ENCODE data around the gene DCTPP1. TPM values are rescaled to one million over a fixed set of nuclear protein-coding genes. Genes with fewer than 3 reads are reported as not detected.

Gene DCTPP1
- total RNA-seq, 2 experiments from 2014 or later = 87.5 to 96.6 TPM

DNA sequence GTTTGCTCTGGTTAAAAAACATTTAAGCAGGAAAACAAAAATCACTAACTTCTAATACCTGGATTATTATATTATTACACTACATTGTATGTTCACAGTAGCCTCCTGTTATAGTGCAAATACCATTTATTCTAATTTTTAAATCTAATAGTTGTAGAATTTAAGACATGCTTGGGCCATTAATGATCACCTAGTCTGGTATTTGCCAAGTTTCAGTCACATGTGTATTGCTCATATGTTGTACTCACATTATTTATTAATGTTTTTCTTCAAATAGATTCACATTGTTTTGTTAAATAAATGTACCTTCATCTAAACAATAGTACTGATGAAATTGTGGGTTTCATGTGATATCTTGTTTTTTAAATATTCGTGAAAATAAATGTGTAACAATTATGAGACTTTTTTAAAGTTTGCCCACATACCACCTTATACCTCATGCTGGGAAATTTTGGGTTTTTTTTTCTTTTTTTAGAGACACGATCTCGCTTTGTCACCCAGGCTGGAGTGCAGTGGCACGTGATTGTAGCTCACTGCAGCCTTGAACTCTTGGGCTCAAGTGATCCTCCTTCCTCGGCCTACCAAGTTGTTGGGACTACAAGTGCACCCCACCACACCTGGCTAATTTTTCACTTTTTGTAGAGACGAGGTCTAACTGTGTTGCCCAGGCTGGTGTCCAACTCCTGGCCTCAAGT is 16.6 kb downstream of the DCTPP1 start:
- POLR2A ChIA-PET = interaction anchor here (0.7 kb wide), 1 partner anchor 11 kb away, joined by 3 read pairs; no protein-coding TSS in a partner anchor
- Mint-ChIP-seq H3K27me3 (no peaks in the 10 kb centered on the region), H3K4me1 (ENCODE audit: low read depth) (peaks cover 42% of the 10 kb centered on the region), H3K4me3 (no peak overlapping the region), H3K36me3 (peaks cover 20% of the 10 kb centered on the region), H3K27ac (no peak overlapping the region), H3K9me3 (no peaks in the 10 kb centered on the region)
- intact Hi-C loops (cut with micrococcal nuclease) = no loop called here
- CTCF ChIA-PET = interaction anchor here (0.6 to 1.1 kb wide), 2 partner anchors 321 to 1602 kb away, joined by 3 read pairs; partner anchors contain the start of gene TBX6
- no peak for DNase-seq

DNA sequence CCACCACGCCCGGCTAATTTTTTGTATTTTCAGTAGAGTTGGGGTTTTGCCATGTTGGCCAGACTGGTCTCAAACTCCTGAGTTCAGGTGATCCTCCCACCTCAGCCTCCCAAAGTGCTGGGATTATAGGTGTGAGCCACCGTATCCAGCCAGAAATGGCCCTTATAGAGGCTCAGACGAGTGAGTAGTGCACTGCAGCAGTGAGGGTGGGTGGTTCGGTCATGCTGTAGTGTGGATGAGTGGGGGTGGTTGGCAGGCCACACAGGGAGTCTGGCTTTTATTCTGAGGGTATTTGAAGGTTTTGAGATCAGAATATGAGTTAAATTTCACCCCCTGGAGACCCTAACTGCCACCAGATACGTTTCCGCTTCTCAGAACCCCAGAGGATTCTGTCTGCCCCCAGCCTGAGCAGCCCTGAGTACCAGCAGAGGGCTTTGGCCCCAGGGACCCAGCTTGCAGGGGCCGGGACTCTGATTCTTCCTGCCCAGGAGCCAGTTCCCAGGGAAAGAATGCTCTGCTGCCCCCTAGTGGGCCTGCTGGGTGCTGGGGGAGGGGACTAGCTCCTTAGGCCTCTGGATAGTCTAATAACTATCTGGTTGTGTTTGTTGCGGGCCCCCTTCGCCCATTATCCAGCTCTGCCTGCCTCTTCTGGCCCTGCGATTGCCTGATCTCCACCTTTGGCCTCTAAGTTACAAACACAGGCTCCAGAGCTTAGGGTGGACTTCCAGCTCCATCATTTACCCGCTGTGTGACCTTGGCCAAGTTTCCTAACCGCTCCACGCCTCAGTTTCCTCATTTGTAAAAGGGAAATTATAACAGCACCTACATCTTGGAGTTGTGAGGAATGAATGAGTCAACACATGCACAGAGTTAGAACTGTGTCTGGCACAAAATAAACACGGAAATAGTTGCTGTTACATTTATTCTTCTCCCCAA is 20.4 kb downstream of the DCTPP1 start:
- H3K4me1 Mint-ChIP-seq (ENCODE audit: low read depth) = peaks cover 29% of the 10 kb centered on the region
- H3K4me3 Mint-ChIP-seq = peak overlapping the region; percentile 79
- CTCF ChIA-PET = interaction anchor here (0.6 to 6.0 kb wide), 38 partner anchors 9 to 436 kb away, joined by 3 to 48 read pairs (median 5); partner anchors contain the start of genes CD2BP2, CORO1A, DCTPP1 and GDPD3
- H3K27ac Mint-ChIP-seq = peak overlapping the region; percentile 62
- POLR2A ChIA-PET = interaction anchor here (1.0 to 1.7 kb wide), 6 partner anchors 8 to 317 kb away, joined by 3 to 7 read pairs (median 3); partner anchors contain the start of gene ZNF48
- H3K27me3 Mint-ChIP-seq = no peaks in the 10 kb centered on the region
- intact Hi-C loops (cut with micrococcal nuclease) = loop anchor here (2.0 kb wide), 1 partner anchor 55 kb away; the partner anchor contains the start of gene CD2BP2
- DNase-seq = peak; percentile 95
- H3K36me3 Mint-ChIP-seq = peaks cover 18% of the 10 kb centered on the region
- no peaks in the 10 kb centered on the region for H3K9me3 Mint-ChIP-seq

DNA sequence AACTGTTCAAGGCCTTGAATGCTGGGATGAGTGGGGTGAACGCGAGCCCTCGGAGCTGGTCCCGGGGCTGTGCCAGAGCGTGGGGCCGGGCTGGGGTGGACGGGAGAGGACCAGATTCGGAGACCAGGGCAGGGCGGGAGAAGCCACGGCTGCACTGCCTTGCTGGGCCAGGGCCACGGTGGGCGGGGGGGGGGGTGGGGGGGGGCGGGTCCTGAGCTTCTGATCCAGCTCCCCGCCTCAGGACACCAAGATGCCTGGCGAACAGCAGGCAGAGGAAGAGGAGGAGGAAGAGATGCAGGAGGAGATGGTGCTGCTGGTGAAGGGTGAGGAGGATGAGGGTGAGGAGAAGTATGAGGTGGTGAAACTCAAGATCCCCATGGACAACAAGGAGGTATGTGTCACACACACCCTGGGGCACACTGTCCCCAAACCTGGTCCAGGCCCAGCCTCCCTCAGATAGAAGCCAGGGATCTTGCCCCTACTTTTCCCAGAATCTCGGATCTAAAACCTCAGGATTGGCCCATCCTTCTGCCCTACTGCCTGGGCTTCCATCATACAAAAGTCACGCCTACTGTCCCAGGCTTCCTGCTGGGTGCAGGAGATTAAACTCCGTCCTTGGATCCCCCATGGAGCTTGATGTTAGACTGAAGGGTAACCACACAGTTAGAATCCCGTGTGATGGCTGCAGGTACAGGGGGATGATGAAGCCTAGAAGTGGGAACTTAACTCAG is 21.9 kb downstream of the DCTPP1 start:
- Mint-ChIP-seq H3K27me3 (no peaks in the 10 kb centered on the region), H3K9me3 (no peaks in the 10 kb centered on the region), H3K27ac (peak overlapping the region; percentile 81), H3K4me3 (peak overlapping the region; percentile 79), H3K4me1 (ENCODE audit: low read depth) (peaks cover 26% of the 10 kb centered on the region), H3K36me3 (peaks cover 12% of the 10 kb centered on the region)
- ChIA-PET POLR2A (interaction anchor here (0.7 to 3.1 kb wide), 15 partner anchors 8 to 315 kb away, joined by 3 to 22 read pairs (median 3); partner anchors contain the start of genes SEPTIN1, ZNF48, ZNF688 and ZNF764), CTCF (interaction anchor here (0.5 to 6.0 kb wide), 19 partner anchors 10 to 376 kb away, joined by 3 to 48 read pairs (median 5); partner anchors contain the start of genes CD2BP2, DCTPP1, GDPD3 and SEPHS2)
- peak; percentile 18 for DNase-seq
- intact Hi-C loops (cut with micrococcal nuclease) = loop anchor here (2.0 kb wide), 2 partner anchors 37 to 53 kb away; partner anchors contain the start of genes CD2BP2 and TBC1D10B

DNA sequence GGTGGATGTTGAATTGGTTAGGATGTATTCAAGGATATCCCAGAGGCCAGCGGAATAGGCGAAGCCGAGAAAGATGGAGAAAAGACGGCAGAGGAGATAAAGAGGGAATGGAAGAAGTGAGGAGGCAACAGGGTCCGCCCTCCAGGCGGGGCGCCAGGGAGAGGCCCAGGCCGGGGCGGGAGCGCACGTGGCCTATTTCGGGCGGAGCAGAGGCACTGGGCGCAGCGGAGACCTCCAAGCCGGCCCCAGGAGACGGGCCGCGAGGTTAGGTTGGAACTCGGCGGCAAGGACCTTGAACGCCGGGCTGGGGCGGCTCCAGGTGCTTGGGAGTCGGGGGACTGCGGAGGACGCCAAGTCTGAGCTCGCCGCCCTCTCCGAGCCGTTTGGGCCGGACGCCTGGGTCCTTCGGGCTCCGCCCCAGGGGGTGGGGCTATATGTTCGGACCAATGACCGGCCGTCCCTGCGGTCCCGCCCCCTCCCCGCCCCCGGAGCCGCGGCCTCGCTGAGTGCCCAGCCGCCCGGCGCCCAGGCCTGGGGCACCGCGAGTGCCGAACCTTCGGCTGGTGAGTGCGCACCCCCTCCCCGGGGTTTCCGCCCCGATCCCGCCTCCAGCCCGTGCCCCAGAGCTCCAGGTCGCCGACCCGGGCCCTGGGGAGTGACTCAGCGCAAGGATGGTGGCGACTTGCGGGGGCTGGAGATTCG is 22.6 kb downstream of the DCTPP1 start, which contains the start of gene ZNF771:
TSS of gene ZNF771 (plus strand) at position 505 of the 702 bp plus-strand sequence. CDS start 448 bp downstream, outside the sequence.
- Mint-ChIP-seq H3K27me3 (no peaks in the 10 kb centered on the region), H3K4me1 (ENCODE audit: low read depth) (peaks cover 25% of the 10 kb centered on the region), H3K4me3 (peak within 1 kb of the TSS; percentile 95), H3K36me3 (peaks cover 10% of the 10 kb centered on the region), H3K27ac (peak within 1 kb of the TSS; percentile 91), H3K9me3 (no peaks in the 10 kb centered on the region)
- intact Hi-C loops (cut with micrococcal nuclease) = loop anchor here (2.0 kb wide), 1 partner anchor 36 kb away; the partner anchor contains the start of gene TBC1D10B
- CTCF ChIA-PET = interaction anchor here (0.8 to 6.0 kb wide), 16 partner anchors 11 to 375 kb away, joined by 3 to 48 read pairs (median 4); partner anchors contain the start of genes DCTPP1, GDPD3, SEPHS2 and SEPTIN1
- peak; percentile 94 for DNase-seq
- POLR2A ChIA-PET = interaction anchor here (0.7 to 3.1 kb wide), 15 partner anchors 9 to 251 kb away, joined by 3 to 22 read pairs (median 3); partner anchors contain the start of genes DCTPP1, SEPTIN1, ZNF48 and ZNF688

DNA sequence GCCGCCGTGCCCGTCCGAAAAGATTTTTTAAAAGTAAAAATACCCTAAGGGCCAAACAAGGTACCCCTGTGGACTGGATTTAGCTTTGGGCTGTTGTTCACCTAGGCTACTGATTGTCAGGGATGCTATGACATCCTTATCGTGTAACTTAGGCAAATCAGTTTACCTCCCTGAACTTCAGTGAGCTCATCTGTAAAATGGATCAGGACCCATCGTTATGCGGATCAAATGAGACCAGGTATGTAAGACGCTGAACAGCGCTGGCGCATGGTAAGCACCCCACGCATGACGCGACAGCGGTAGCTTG is 23.1 kb downstream of the DCTPP1 start:
- ChIA-PET CTCF (interaction anchor here (0.8 to 6.0 kb wide), 11 partner anchors 11 to 375 kb away, joined by 3 to 48 read pairs (median 7); partner anchors contain the start of genes DCTPP1, SEPTIN1, TBC1D10B and TBX6), POLR2A (interaction anchor here (1.0 to 3.1 kb wide), 10 partner anchors 9 to 243 kb away, joined by 3 to 22 read pairs (median 5); partner anchors contain the start of genes DCTPP1, SEPTIN1, ZNF48 and ZNF688)
- Mint-ChIP-seq H3K4me3 (peak overlapping the region; percentile 95), H3K36me3 (peaks cover 6% of the 10 kb centered on the region), H3K27ac (peak overlapping the region; percentile 91), H3K9me3 (no peaks in the 10 kb centered on the region), H3K4me1 (ENCODE audit: low read depth) (peaks cover 22% of the 10 kb centered on the region), H3K27me3 (no peaks in the 10 kb centered on the region)
- no peak for DNase-seq
- intact Hi-C loops (cut with micrococcal nuclease) = loop anchor here (2.0 kb wide), 1 partner anchor 36 kb away; the partner anchor contains the start of gene TBC1D10B

DNA sequence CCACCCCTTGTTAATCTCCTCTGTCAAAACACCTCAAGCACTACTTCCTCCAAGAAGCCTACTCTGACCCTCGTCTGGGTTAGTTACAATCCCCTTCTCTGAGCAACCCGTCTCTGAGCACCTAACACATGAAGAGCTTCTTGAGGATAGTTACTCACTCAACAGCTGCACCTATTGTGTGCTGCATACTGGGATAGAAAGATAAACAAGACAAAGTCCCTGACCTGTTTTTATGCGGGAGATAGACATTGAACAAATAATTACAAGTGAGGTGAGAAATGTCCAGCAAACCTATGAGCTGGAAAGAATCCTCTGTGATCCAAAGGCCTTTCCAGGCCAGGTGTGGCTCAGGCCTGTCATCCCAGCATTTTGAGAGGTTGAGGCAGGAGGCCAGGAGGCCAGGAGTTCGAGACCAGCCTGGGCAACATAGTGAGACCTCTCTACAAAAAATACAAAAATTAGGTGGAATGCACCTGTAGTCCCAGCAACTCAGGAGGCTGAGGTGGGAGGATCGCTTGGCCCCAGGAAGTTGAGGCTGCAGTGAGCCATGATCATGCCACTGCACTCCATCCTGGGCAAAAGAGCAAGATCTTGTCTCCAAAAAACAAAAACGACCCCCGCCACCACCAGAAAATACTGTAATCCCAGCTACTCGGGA is 27.9 kb downstream of the DCTPP1 start:
- CTCF ChIA-PET = interaction anchor here (1.1 to 1.4 kb wide), 2 partner anchors 16 to 28 kb away, joined by 3 read pairs; partner anchors contain the start of gene DCTPP1
- peaks cover 24% of the 10 kb centered on the region for H3K4me1 Mint-ChIP-seq (ENCODE audit: low read depth)
- no peak for DNase-seq
- POLR2A ChIA-PET = interaction anchor here (0.9 to 1.1 kb wide), 3 partner anchors 12 to 52 kb away, joined by 3 to 5 read pairs (median 3); partner anchors contain the start of gene SEPTIN1
- no peaks in the 10 kb centered on the region for H3K27me3 Mint-ChIP-seq
- H3K27ac Mint-ChIP-seq = peak overlapping the region; percentile 6
- H3K9me3 Mint-ChIP-seq = no peaks in the 10 kb centered on the region
- H3K4me3 Mint-ChIP-seq = peak overlapping the region; percentile 82
- intact Hi-C loops (cut with micrococcal nuclease) = no loop called here
- H3K36me3 Mint-ChIP-seq = peaks cover 10% of the 10 kb centered on the region

DNA sequence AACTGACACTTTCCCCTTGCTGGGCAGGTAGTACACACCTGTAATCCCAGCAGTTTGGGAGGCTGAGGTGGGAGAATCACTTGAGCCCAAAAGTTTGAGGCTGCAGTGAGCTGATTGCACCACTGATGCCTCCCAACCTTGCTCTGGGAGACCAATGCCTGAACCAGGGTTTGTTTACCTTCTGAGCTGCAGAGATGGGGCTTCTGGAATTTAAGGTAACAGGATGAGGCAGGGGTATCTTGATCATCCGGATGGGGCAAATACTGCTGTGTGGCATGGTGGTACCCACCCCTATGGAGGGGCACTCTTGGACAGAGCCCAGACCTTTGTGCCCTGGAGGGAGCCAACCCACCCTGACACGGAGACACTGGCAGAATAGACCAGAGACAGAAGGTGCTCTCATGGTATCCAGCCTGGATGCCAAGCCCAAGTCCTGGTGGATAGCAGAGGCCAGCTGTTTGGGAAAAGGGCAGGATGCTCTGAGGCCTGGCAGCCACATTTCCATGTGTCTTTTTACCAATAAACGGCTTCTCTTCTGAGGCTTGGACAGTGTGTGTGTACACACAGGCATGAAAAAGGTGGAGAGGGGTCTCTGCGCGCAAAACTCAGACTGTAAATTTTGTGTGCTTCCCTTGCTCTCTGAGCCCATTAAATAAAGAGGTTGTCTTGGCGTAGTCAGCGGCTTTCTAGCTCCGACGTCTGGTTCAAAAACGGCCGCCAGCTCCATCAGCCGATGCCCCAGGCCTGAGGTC is 30.2 kb downstream of the DCTPP1 start:
- CTCF ChIA-PET = interaction anchor here (2.1 kb wide), 1 partner anchor 10 kb away, joined by 9 read pairs; no protein-coding TSS in a partner anchor
- no peak for DNase-seq
- Mint-ChIP-seq H3K27me3 (no peaks in the 10 kb centered on the region), H3K4me3 (peak overlapping the region; percentile 82), H3K36me3 (peaks cover 15% of the 10 kb centered on the region), H3K27ac (peak overlapping the region; percentile 83), H3K9me3 (no peaks in the 10 kb centered on the region), H3K4me1 (ENCODE audit: low read depth) (peaks cover 35% of the 10 kb centered on the region)
- POLR2A ChIA-PET = interaction anchor here (0.6 to 0.9 kb wide), 2 partner anchors 10 to 17 kb away, joined by 3 read pairs; partner anchors contain the start of gene SEPTIN1
- intact Hi-C loops (cut with micrococcal nuclease) = loop anchor here (1.0 kb wide), 1 partner anchor 21 kb away; no protein-coding TSS in a partner anchor

DNA sequence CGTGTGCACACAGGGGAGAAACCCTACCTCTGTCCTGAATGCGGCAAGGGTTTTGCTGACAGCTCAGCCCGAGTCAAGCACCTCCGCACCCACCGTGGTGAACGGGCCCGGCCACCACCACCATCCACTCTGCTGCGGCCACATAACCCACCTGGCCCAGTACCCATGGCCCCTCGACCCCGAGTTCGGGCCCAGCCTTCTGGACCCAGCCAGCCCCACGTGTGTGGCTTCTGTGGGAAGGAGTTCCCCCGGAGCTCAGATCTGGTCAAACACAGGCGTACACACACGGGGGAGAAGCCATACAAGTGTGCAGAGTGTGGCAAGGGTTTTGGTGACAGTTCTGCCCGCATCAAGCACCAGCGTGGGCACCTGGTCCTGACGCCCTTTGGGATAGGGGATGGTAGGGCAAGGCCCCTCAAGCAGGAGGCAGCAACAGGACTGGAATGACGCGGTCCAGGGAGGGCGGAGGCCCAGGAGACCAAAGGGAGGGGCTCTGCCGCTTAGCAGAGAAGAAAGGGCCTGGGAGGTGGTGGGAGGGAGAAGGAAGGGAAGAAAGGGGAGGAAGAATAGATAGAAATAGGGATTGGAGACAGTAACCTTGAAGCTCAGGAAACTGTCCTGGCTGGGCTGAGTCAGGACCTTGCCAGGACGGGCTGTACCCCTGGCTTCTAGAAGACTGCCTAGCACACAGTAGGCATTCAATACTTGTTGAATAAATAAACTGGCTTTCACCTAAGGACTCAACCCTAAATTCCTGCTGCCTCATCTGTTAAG is 31.0 kb downstream of the DCTPP1 start:
- DNase-seq = no peak
- Mint-ChIP-seq H3K4me1 (ENCODE audit: low read depth) (peaks cover 38% of the 10 kb centered on the region), H3K27ac (no peak overlapping the region), H3K9me3 (no peaks in the 10 kb centered on the region), H3K4me3 (peak overlapping the region; percentile 32), H3K27me3 (no peaks in the 10 kb centered on the region), H3K36me3 (peaks cover 15% of the 10 kb centered on the region)
- CTCF ChIA-PET = interaction anchor here (2.1 kb wide), 1 partner anchor 10 kb away, joined by 9 read pairs; no protein-coding TSS in a partner anchor
- POLR2A ChIA-PET = interaction anchor here (0.9 to 1.0 kb wide), 2 partner anchors 8 to 16 kb away, joined by 3 to 4 read pairs; partner anchors contain the start of gene SEPTIN1
- intact Hi-C loops (cut with micrococcal nuclease) = no loop called here

All from activated CD4-positive, alpha-beta memory T cell treated with anti-CD3 and anti-CD28 coated beads for 36 hours (primary cell).